GM21447 (cell line): ENCODE results near the gene SLC2A11.
"Not testable (repeated sequence)": the region's sequence is repeated elsewhere in the genome, so short reads cannot be mapped to it uniquely, and the experiment has no call there.

ENCODE experiments used
- ATAC-seq: cut with Tn5 transposase; IDR thresholded peaks from one replicate; pipeline ENCODE4 v1.9.1; 2021; ENCODE audit not compliant: unreplicated experiment

The SLC2A11 gene

DNA sequence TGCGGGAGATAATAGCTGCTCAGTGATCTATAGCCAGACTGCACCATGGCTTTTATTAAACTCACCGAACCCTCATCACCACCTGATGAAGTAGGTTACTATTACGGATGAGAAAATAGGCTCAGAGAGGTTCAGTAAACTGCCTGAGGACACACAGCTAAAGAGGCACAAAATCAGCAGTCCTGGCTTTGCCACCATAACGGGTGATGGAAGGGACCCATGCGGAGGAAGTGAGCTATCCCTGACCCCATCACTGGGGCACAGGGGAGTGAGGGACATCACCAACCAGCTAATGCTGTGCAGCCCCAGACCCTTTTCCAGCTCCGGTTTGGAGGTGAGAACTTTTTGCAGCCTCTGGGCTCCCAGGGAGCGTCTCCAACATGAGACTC is 11.6 kb upstream of the SLC2A11 start:
- ATAC-seq, result no peak

DNA sequence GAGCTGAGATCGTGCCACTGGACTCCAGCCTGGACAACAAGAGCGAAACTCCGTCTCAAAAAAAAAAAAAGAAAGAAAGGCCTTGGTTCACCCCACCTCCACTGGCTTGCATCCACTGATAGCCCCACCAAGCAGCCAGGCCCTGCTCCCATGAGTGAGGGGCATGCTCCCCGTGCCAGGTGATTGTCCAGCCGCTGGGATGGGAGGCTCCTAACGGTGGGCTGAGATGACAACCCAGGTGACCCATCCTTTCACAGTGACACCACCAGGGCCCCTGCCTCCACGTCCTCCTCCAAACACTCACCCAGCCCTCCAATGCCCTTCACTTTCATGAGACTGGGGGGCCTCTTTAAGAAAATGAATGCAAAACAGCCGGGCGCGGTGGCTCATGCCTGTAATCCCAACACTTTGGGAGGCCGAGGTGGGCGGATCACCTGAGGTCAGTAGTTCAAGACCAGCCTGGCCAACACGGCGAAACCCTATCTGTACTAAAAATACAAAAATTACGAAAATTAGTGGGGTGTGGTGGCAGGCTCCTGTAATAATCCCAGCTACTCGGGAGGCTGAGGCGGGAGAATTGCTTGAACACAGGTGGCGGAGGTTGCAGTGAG is 10.3 kb upstream of the SLC2A11 start:
- ATAC-seq, result no peak

DNA sequence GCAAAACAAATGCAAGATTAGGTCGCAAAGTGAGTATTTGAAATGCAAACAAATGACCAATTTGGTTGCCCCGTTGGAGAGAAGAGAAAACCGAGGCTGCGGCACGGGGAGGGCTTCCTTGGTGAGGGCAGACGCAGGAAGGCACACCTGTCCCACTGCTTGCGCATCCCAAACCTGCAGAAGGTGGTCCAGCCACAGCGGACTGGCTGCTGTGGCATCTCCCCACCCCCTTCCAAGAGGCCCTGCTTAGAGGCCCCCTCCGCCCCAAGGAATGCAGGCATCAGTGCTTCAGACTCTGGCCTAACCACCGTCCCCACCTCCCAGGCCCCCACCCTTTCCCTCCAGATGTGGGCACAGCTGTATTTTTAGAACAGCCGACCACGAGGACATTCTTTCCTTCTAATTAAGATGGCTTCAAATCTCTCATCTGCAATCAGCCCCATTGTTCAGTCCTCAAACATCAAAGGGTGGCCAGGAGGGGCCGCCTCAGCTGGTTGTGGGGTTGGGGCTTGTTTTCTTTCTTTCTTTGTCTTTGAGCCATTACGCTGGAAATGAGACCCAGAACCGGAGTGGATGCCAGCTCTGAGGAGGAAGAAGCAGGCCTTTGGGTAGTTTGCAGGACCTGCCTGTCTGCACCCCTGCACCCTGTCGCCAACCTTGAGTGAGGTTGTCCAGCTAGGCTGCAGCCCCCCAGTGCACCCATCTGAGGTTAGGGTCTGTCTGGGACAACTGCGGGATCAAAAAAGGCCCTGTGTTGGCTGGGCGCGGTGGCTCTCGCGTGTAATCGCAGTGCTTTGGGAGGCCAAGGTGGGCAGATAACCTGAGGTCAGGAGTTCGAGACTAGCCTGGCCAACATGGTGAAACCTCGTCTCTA is 9.4 kb upstream of the SLC2A11 start:
- no peak for ATAC-seq

DNA sequence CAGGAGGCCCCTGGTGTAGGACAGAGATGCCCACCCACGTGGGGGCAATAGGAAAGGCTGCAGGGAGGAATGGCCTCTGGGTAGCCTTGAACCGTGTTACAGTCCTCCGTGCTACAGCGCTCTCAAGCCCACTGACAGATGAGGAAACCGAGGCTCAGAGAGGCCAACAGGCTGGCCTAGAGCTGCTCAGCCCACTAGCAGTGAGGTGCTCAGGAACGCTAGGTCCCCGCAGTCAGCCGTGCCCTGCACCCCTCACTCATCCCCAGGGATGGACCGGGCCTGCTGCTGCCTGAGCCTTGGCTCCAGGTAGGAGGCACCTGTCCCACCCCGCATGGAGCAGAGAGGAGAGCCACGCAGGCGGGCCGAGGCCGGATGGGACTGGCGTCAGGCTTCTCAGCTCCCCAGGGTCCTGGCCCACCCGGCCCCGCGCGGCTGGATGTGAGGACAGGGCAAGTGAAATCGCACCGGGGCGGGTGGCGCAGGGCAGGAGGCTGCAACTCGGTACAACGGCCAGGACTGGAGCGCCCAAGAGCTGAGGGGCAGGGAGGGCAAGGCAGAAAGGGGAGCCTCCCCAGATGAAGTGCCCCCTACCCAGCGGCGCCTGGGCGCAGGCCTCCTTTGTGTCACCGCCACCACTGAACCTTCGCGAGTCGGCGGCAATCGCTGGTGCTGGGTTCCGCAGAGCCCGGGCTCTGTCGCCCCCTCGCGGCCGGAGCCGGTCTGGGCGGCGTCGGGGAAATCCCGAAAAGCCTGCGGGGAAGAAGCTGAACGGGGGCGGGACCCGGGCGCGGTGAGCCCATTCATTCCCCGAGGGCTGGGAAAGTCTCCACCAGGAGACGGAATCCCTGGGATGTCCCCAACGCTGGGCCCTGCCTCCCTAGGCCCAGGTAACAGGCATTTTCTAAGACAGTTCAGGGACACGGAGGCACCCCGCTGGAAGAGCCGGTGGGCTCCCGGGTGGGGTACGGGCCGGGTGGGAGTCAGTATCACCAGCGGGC is 8.4 kb upstream of the SLC2A11 start:
- no peak for ATAC-seq

DNA sequence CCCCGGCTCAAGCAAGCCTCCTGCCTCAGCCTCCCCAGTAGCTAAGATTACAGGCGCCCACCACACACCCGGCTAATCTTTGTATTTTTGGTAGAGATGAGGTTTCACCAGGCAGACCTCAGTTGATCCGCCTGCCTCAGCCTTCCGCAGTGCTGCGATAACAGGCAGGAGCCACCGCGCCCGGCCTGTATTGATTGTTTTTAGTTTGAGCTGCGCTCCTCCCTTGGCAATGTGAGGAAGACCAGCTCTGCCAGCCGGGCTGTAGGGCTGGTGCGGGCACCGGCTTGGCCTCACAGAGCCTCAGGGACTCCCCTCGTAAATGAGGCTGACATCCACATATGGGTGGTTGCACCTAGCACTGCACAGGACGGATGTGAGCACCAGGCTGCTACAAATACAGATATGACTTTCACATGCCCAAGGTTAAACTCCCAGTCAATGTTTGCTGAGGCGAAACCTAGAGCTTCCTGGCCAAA is 7.5 kb upstream of the SLC2A11 start:
- peak; percentile 54 for ATAC-seq

DNA sequence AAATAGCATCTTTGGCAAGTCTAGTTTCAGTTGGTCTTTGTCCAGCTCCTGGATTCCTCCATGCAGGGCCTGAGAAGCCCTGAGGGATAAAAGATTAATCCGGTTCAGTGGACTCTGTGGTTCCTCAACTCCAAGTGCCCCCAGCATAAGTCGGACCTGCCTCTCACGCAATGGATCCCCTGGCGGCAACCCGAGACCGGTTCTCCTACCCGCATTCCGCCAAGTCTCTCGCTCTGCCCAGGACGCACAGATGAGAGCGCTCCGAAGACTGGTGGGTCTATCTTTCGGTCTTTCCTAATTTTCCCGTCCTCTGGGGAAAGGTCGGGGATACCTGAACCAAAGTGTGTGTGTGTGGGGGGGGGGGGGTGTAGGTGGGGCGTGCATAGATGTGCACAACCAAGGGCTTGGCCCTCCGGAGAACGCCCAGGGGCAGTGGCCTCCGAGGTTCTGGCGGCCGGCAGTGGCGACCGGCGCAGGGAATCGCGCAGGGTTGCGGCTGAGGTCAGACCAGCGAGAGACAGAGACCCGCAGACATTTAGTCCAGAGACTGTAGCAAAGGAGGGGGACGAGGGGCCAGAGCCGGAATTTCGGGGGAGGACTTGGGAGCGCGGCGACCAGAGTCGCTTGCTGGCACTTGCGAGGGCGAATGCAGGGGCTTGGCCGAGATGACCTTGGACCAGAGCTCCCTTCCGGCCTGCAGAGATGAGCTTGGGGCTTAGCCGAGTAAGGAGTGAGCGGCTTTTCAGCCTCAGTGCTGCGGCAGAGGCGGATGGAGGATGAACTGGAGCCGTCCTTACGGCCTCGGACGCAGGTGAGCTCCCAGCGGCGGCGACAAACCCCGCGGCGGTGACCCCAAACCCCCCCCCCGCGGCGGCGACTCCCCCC is 712 bp upstream of the SLC2A11 start:
- ATAC-seq, result peak; percentile 44

DNA sequence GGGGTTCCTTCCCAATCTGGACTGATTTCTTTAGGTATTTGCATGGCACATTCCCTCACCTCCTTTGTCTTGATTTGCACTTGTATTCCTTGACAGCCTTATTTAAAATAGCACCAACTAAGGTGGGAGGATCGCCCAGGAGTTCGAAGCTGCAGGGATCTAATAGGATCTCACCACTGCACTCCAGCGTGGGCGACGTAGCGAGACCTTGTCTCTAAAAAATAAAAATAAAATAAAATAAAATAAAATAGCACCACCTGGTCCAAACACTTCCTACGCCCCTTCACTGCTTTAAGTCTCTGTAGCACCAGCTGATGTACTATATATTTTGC is 775 bp downstream of the SLC2A11 start:
- ATAC-seq, result no peak

DNA sequence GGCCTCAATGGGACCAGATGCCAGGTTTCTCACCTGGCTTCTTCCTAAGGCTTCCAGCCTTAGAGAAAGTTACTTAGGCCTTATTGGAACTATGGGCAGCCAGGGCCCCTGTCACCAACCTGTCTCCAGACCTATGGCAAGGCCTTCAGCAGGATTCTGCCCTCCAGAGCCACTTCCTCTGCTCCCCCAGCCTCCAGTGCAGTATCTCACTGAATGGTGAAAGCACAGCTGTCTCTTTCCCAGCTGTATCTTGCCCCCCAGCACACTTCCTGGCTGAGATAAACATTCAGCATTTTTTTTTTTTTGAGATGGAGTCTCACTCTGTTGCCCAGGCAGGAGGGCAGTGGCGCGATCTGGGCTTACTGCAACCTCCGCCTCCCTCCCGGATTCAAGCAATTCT is 1.5 kb downstream of the SLC2A11 start:
- no peak for ATAC-seq

DNA sequence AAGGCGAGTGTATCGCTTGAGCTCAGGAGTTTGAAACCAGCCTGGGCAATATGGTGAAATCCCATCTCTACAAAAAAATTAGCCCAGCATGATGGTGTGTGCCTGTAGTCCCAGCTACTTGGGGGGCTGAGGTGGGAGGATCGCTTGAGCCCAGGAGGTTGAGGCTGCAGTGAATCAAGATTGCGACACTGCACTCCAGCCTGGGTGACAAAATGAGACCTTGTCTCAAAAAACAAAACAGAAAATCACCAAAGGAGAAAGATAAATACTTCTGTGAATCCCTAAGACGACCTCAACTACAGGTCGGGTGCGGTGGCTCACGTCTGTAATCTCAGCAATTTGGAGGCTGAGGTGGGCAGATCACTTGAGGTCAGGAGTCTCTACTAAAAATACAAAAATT is 2.5 kb downstream of the SLC2A11 start:
- not testable (repeated sequence) for ATAC-seq

DNA sequence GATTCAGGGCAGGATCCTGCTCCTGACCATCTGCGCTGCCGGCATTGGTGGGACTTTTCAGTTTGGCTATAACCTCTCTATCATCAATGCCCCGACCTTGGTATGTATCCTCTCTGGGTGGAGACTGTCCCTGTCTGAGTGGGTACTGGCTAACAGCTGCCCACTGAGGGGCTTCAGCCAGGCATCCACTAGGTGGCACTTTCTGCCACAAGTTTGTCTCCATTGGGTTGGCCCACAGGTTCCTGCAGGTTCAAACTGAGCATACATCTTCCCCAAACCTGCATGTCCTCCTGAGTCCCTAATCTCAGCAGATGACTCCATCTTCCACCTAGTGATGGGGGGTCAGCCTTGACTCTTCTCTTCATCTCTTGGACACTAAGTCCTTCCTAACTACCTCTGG is 4.4 kb downstream of the SLC2A11 start:
- no peak for ATAC-seq

DNA sequence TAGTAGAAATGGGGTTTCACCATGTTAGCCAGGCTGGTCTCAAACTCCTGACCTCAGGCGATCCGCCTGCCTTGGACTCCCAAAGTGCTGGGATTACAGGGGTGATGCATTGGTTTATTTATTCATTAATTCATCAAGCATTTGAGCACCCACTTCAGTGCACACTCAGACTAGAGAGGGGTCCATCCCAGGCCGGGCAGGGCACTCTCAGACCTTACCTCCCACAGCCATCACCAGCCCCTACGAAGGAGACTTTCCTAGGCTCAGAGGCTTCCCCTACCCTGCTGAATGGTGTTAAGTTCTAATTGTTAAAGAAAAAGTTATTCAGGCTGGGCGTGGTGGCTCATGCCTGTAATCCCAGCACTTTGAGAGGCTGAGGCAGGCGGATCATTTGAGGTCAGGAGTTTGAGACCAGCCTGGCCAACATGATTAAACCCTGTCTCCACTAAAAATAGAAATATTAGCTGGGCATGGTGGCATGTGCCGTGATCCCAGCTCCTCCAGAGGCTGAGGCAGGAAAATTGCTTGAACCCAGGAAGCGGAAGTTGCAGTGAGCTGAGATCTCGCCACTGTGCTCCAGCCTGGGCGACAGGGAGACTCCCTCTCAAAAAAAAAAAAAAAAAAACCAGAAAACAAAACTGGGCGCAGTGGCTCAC is 7.0 kb downstream of the SLC2A11 start:
- ATAC-seq, result not testable (repeated sequence)

DNA sequence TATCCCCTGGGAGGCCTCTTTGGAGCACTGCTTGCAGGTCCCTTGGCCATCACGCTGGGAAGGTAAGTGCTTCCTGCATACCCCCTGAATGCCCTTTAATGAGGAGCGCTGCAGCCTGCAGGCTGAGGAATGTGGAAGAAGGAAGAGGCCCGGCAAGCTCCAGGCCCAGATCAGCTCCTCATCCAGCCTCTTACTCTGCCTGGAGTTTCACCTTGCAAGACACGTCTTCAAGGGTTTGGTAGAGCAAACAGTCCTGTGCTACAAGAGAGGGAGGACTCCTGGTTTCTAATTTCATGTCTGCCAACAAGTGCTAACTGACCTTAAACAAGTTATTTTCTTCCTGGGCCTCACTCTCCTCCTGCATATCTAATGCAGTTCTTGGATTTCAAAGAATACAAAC is 10.9 kb downstream of the SLC2A11 start:
- no peak for ATAC-seq

DNA sequence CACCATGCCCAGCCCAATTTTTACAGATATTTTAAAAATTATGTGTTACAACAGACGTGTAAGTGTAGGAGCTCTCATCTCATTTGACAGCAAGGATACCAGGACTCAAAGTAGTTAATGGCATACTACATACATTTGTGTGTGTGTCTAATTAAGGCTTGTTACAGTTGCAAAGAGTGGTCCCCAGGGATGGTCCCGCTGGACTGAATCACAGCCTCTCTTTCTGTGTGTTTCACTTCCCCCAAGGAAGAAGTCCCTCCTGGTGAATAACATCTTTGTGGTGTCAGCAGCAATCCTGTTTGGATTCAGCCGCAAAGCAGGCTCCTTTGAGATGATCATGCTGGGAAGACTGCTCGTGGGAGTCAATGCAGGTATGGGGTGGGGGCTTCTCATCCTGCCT is 17.2 kb downstream of the SLC2A11 start:
- ATAC-seq, result no peak

DNA sequence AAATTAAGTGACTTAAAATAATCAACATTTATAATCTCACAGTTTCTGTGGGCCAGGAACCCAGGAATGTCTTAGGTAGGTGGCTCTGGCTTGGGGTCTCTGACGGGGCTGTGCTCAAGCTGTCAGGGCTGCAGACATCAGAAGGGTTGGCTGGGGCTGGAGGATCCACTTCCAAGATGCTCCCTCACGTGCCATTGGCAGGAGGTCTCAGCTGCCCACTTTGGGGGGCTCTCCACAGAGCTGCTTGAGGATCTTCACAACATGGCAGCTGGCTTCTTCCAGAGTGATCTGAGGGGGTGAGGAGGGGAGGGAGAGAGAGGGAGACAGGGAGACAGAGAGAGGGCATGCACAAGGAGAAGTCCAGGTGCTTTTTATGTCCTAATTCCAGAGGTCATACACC is 18.1 kb downstream of the SLC2A11 start:
- no peak for ATAC-seq

DNA sequence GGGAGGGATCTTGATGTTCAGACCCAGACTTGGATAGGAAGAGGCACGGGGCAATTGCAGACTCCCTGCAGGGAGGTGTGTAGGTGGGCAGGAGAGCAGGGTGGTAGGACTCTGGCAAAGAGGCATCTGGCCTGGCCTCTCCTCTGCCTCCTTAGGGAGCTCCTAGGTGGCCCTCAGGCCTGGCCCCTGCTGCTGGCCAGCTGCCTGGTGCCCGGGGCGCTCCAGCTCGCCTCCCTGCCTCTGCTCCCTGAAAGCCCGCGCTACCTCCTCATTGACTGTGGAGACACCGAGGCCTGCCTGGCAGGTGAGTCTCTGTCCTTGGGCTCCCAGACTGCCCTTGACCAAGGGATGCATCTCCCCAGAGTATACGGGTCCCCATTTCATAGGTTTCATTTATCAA is 19.9 kb downstream of the SLC2A11 start:
- no peak for ATAC-seq

DNA sequence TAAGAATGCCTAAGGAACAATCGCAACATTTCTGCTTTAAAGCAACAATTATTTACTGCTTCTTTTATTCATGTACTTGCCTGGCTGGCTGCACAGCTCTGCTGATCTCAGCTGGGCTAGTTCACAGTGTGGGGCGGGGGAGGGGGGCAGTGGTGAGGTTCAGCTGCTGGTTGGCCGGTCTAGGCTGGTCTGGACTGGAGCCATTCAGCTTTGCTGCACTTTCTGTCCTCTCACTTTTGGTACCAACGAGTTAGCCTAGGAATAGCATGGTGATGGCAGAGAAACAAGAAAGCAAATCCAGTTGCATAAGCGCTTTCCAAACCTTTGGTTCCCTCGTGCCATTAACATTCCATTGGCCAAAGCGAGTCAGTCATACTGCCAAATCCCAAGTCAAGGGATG is 20.5 kb downstream of the SLC2A11 start:
- no peak for ATAC-seq

DNA sequence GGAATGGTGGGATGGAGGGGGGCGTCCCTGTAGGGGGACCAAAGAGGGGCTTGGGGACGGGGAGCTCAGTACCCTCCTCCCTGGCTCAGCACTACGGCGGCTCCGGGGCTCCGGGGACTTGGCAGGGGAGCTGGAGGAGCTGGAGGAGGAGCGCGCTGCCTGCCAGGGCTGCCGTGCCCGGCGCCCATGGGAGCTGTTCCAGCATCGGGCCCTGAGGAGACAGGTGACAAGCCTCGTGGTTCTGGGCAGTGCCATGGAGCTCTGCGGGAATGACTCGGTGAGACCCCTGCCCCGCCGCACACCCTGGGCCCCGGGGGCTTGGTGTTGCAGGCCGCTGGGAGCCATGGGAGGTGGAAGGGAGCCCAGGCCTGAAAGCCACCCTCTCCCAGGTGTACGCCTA is 24.7 kb downstream of the SLC2A11 start:
- ATAC-seq, result no peak

DNA sequence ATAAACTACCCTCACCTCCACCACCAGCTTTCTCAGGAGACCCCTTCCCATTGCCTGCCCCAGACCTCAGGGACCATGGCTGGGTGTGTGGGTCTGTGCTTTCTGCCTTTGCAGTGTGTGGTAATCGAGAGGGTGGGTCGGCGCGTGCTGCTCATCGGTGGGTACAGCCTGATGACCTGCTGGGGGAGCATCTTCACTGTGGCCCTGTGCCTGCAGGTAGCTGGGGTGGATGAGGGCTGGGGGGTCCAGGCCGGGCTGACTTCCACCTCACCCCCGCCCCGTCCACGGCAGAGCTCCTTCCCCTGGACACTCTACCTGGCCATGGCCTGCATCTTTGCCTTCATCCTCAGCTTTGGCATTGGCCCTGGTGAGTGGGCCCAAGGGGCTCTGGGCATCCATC is 26.0 kb downstream of the SLC2A11 start:
- ATAC-seq, result no peak

DNA sequence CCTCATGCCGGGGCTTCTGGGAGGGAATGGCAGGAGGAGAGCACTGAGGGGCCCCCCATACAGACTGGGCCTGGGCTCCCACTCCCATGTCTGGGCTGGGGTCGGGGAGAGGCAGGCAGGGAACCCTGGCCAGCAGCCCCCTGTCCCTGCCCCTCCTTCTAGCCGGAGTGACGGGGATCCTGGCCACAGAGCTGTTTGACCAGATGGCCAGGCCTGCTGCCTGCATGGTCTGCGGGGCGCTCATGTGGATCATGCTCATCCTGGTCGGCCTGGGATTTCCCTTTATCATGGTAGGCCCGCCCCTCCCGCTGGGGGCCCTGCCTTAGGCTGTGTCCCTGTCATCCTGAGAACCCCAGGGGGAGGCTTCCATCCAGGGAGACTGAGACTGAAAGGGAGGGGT is 26.5 kb downstream of the SLC2A11 start:
- ATAC-seq, result no peak
